ENCODE measurements around the gene CACNA2D3. TPM values are rescaled to one million over a fixed set of nuclear protein-coding genes. Genes with fewer than 3 reads are reported as not detected.

CACNA2D3 gene
- total and polyA plus RNA-seq, 2 experiments from 2014 or later, result 0.30 to 0.43 TPM

DNA sequence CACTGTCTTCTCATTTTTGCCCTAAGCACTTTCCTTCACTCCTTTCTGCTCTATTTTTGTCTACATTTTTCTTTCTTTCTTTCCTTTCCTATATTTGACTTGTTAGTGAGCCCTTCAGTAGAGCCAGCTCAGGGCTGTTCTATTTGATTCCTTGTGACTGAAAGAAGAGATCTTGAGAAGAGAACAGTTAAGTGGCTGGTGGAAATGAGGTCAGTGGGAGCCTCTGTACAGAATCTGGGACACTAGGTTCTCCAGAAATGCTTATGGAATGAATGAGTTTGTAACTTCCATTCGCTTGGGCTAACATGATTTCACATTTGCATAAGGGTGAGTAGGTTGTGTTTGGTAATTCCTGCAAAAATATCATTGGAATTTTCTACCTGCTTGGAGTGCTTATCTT lies 45.6 kb downstream of the CACNA2D3 start:
- Histone ChIP-seq H4K20me1 (ENCODE audit: insufficient read depth) (no peaks in the 10 kb centered on the region), H2AFZ (no peak overlapping the region), H3K27ac (no peak overlapping the region), H3K36me3 (ENCODE audit: low read depth) (no peaks in the 10 kb centered on the region), H3K9me3 (ENCODE audit: low read depth) (no peaks in the 10 kb centered on the region), H3K4me1 (ENCODE audit: insufficient read depth) (no peaks in the 10 kb centered on the region), H3F3A (ENCODE audit: insufficient read depth) (no peaks in the 10 kb centered on the region), H3K79me2 (ENCODE audit: insufficient read depth) (no peaks in the 10 kb centered on the region), H3K4me2 (ENCODE audit: unreplicated experiment) (no peak overlapping the region), H3K4me3 (no peak overlapping the region), H3K9me2 (ENCODE audit: insufficient read depth) (no peaks in the 10 kb centered on the region), H3K27me3 (replicated peaks; ENCODE audit: insufficient read depth) (no peaks in the 10 kb centered on the region), H3K9ac (no peak overlapping the region)
- WGBS, 2 experiments (ENCODE audit: low coverage in 1 of 2, low lambda C conversion rate in 2 of 2, missing lambda C conversion rate in 2 of 2), result 24 to 32% methylated on average over 1 of the region's 1 CpG
- in situ Hi-C loops (cut with MboI), result no loop called here
- TF ChIP-seq EZH2 (IDR thresholded peaks at IDR 0.05; ENCODE audit: insufficient read depth, poor library complexity, severe bottlenecking), result no peak
- TF ChIP-seq EZH2phosphoT487 (IDR thresholded peaks at IDR 0.05; ENCODE audit: insufficient read depth, low read depth), result no peak
- DNase-seq, result no peak

DNA sequence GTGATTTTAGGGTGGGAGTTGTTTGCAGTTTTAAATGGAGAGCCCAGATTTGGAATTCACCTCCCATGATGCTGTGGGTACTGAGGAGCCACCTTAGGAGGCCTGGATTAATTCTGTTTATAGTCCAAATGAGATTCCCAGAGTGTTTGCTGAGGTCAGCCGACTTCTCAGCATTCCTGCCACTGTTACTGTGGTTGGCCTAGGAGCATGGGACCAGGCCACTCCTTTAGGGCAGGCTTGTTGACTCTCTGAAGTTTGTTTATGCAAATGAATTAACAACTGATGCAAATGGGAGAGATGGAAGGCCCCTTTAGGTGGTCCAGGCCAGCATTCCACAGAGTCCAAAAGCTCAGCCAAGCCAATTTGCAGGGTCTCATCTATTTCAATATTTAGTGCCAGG lies 46.1 kb downstream of the CACNA2D3 start:
- no peaks in the 10 kb centered on the region for H3K79me2 ChIP-seq (ENCODE audit: insufficient read depth)

DNA sequence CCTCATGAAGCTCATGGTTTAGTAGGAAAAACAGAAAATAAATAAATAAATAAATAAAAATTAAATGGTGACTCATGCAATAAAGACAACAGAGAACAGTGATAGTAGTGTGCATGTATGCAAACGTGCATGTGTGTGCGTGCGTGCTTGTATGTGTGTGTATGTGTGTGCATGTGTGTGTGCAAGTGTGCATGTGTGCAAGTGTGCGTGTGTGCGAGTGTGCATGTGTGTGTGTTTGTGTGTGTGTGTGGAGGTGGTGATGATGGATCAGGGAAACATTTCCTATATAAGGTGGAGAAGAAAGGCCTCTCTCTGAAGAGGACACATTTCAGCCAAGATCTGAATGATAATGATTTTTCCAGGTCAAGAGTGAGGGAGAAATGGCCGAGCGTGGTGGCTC lies 47.2 kb downstream of the CACNA2D3 start:
- Histone ChIP-seq H3K4me2 (ENCODE audit: unreplicated experiment) (no peak overlapping the region), H2AFZ (no peak overlapping the region), H3K4me1 (ENCODE audit: insufficient read depth) (no peaks in the 10 kb centered on the region), H3K9me2 (ENCODE audit: insufficient read depth) (no peaks in the 10 kb centered on the region), H3K9ac (no peak overlapping the region), H3K36me3 (ENCODE audit: low read depth) (no peaks in the 10 kb centered on the region), H3K4me3 (no peak overlapping the region), H3K9me3 (ENCODE audit: low read depth) (no peaks in the 10 kb centered on the region), H3K27me3 (replicated peaks; ENCODE audit: insufficient read depth) (no peaks in the 10 kb centered on the region), H3F3A (ENCODE audit: insufficient read depth) (no peaks in the 10 kb centered on the region), H3K79me2 (ENCODE audit: insufficient read depth) (no peaks in the 10 kb centered on the region), H4K20me1 (ENCODE audit: insufficient read depth) (no peaks in the 10 kb centered on the region), H3K27ac (no peak overlapping the region)
- WGBS, 2 experiments (ENCODE audit: low coverage in 1 of 2, low lambda C conversion rate in 2 of 2, missing lambda C conversion rate in 2 of 2), result 68 to 70% methylated on average over 7 of the region's 7 CpGs
- DNase-seq, result no peak
- no peak for TF ChIP-seq EZH2 (IDR thresholded peaks at IDR 0.05; ENCODE audit: insufficient read depth, poor library complexity, severe bottlenecking)
- no peak for TF ChIP-seq EZH2phosphoT487 (IDR thresholded peaks at IDR 0.05; ENCODE audit: insufficient read depth, low read depth)
- in situ Hi-C loops (cut with MboI), result no loop called here

More for the DNA sequence above, 46.1 kb downstream of the CACNA2D3 start:
- in situ Hi-C loops (cut with MboI), result no loop called here
- no peaks in the 10 kb centered on the region for H3K36me3 ChIP-seq (ENCODE audit: low read depth)
- H3K9me3 ChIP-seq (ENCODE audit: low read depth), result no peaks in the 10 kb centered on the region
- 19 to 27% methylated on average over 1 of the region's 1 CpG for WGBS, 2 experiments (ENCODE audit: low coverage in 1 of 2, low lambda C conversion rate in 2 of 2, missing lambda C conversion rate in 2 of 2)
- H3K9ac ChIP-seq, result no peak overlapping the region
- H3K27ac ChIP-seq, result no peak overlapping the region
- H3K9me2 ChIP-seq (ENCODE audit: insufficient read depth), result no peaks in the 10 kb centered on the region
- no peak overlapping the region for H3K4me2 ChIP-seq (ENCODE audit: unreplicated experiment)
- H3K4me1 ChIP-seq (ENCODE audit: insufficient read depth), result no peaks in the 10 kb centered on the region
- H3K27me3 ChIP-seq (replicated peaks; ENCODE audit: insufficient read depth), result no peaks in the 10 kb centered on the region
- H4K20me1 ChIP-seq (ENCODE audit: insufficient read depth), result no peaks in the 10 kb centered on the region
- TF ChIP-seq EZH2 (IDR thresholded peaks at IDR 0.05; ENCODE audit: insufficient read depth, poor library complexity, severe bottlenecking) (no peak), EZH2phosphoT487 (IDR thresholded peaks at IDR 0.05; ENCODE audit: insufficient read depth, low read depth) (no peak)
- H3F3A ChIP-seq (ENCODE audit: insufficient read depth), result no peaks in the 10 kb centered on the region
- no peak overlapping the region for H2AFZ ChIP-seq
- DNase-seq, result no peak
- no peak overlapping the region for H3K4me3 ChIP-seq

DNA sequence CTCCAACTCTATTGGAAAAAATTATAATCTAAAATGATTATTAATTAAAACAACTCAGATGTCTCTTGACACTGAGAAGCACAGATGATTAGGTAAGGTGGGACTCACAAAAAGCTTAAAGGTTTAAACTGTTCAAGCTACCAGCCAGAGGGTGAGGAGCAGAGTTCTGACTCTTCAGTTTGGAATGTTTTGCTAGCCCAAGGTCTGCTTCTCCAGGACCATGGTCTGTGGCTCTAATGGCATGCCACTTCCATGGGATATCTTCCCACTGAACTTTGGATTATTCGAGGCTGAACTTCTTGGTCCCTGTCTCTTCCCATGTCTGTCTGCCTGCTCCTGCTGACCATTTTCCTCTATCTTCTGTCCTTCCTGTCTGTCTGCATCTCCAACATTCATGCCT lies 49.2 kb downstream of the CACNA2D3 start:
- in situ Hi-C loops (cut with MboI), result no loop called here
- H2AFZ ChIP-seq, result no peak overlapping the region
- H4K20me1 ChIP-seq (ENCODE audit: insufficient read depth), result no peaks in the 10 kb centered on the region
- H3F3A ChIP-seq (ENCODE audit: insufficient read depth), result no peaks in the 10 kb centered on the region
- no peak overlapping the region for H3K4me2 ChIP-seq (ENCODE audit: unreplicated experiment)
- H3K9me2 ChIP-seq (ENCODE audit: insufficient read depth), result no peaks in the 10 kb centered on the region
- no peak overlapping the region for H3K9ac ChIP-seq
- no peaks in the 10 kb centered on the region for H3K9me3 ChIP-seq (ENCODE audit: low read depth)
- H3K27me3 ChIP-seq (replicated peaks; ENCODE audit: insufficient read depth), result no peaks in the 10 kb centered on the region
- no peak overlapping the region for H3K27ac ChIP-seq
- 19 to 45% methylated on average over 1 of the region's 1 CpG for WGBS, 2 experiments (ENCODE audit: low coverage in 1 of 2, low lambda C conversion rate in 2 of 2, missing lambda C conversion rate in 2 of 2)
- no peak overlapping the region for H3K4me3 ChIP-seq
- H3K36me3 ChIP-seq (ENCODE audit: low read depth), result no peaks in the 10 kb centered on the region
- TF ChIP-seq EZH2phosphoT487 (IDR thresholded peaks at IDR 0.05; ENCODE audit: insufficient read depth, low read depth) (no peak), EZH2 (IDR thresholded peaks at IDR 0.05; ENCODE audit: insufficient read depth, poor library complexity, severe bottlenecking) (no peak)
- no peaks in the 10 kb centered on the region for H3K4me1 ChIP-seq (ENCODE audit: insufficient read depth)
- no peak for DNase-seq
- H3K79me2 ChIP-seq (ENCODE audit: insufficient read depth), result no peaks in the 10 kb centered on the region

DNA sequence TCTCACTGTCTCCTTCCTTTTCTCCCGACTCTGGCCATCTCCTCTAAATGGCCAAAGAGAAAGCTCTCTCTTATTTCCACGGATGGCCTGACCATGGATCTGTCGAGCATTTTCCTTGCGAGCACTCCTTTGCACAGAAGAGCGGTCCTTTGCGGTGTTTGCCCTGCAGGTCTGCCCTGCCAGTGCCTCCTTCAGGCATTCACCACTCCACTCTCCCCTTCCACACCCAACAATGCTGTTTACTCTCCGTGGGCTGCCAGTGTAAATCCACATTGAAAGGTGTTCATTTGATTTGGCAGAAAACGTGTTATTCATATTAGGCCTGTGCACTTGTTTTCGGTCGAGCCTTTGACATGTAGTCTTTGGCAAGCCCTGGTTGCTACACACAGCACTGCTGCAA lies 49.6 kb downstream of the CACNA2D3 start:
- no peak overlapping the region for H3K4me2 ChIP-seq (ENCODE audit: unreplicated experiment)
- H3K36me3 ChIP-seq (ENCODE audit: low read depth), result no peaks in the 10 kb centered on the region
- no peak overlapping the region for H3K27ac ChIP-seq
- no peaks in the 10 kb centered on the region for H3K27me3 ChIP-seq (replicated peaks; ENCODE audit: insufficient read depth)
- no peaks in the 10 kb centered on the region for H4K20me1 ChIP-seq (ENCODE audit: insufficient read depth)
- no peaks in the 10 kb centered on the region for H3K79me2 ChIP-seq (ENCODE audit: insufficient read depth)
- WGBS, 2 experiments (ENCODE audit: low coverage in 1 of 2, low lambda C conversion rate in 2 of 2, missing lambda C conversion rate in 2 of 2), result 38 to 46% methylated on average over 10 of the region's 10 CpGs
- no peaks in the 10 kb centered on the region for H3F3A ChIP-seq (ENCODE audit: insufficient read depth)
- H3K9me3 ChIP-seq (ENCODE audit: low read depth), result no peaks in the 10 kb centered on the region
- no peak overlapping the region for H3K4me3 ChIP-seq
- in situ Hi-C loops (cut with MboI), result no loop called here
- H3K9me2 ChIP-seq (ENCODE audit: insufficient read depth), result no peaks in the 10 kb centered on the region
- DNase-seq, result no peak
- H3K4me1 ChIP-seq (ENCODE audit: insufficient read depth), result no peaks in the 10 kb centered on the region
- no peak overlapping the region for H3K9ac ChIP-seq
- no peak for TF ChIP-seq EZH2 (IDR thresholded peaks at IDR 0.05; ENCODE audit: insufficient read depth, poor library complexity, severe bottlenecking)
- no peak for TF ChIP-seq EZH2phosphoT487 (IDR thresholded peaks at IDR 0.05; ENCODE audit: insufficient read depth, low read depth)
- no peak overlapping the region for H2AFZ ChIP-seq
